Glomerular visceral epithelial cell (primary cell): Measurements from ENCODE around the gene COX7B2.

Source experiments
- DNase-seq: peaks from one replicate; pipeline ENCODE4 v3.0.0-alpha.2; 2016; ENCODE audit errors: extremely low spot score

The COX7B2 gene

GRCh38 chr4:46717950-46718349 lies 191.1 kb downstream of the COX7B2 start:
- DNase-seq = no peak

DNA sequence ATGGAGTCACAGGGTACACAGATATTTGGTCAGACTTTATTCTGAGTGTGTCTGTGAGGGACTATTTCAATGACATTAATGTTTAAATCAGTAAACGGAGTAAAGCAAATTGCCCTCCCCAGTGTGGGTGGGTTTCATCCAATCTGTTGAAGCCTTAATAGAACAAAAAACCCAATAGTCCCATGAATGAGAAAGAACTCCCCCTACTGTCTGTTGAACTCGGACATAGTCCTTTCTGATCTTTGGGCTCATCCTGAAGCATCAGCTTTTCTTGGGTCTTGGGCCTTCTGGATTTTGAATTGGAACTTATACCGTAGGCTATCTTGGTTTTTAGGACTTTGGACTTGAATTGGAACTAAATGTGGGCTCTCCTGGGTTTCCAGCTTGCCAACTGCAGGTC lies 193.6 kb downstream of the COX7B2 start:
- DNase-seq = no peak

- DNase-seq = no peak
Measured at GRCh38 chr4:46698891-46699290, 210.2 kb downstream of the COX7B2 start.
